Activated T-cell treated with anti-CD3 and anti-CD28 coated beads, Interleukin-2, amount 50 U/mL, for 4 hours (primary cell): Measurements from ENCODE around the gene KIAA1958. TPM values are rescaled to one million over a fixed set of nuclear protein-coding genes. Genes with fewer than 3 reads are reported as not detected.
"Not testable (repeated sequence)": the region's sequence is repeated elsewhere in the genome, so short reads cannot be mapped to it uniquely, and the experiment has no call there.

Experiments
- ATAC-seq, 2 donors: fragments of 200-7000 bp; cut with Tn5 transposase; one replicate each; pipeline ENCODE4 v1.10.0; 2021
- DNase-seq: peaks from one replicate; pipeline ENCODE4 v3.0.0-alpha.2; 2020
- H3K27me3 Mint-ChIP-seq: one replicate; pipeline ENCODE4 v1.8.0; 2021; ENCODE audit warnings: low read depth, mixed read lengths
- H3K36me3 Mint-ChIP-seq: one replicate; pipeline ENCODE4 v1.8.0; 2022; ENCODE audit warnings: mixed read lengths; ENCODE audit not compliant: insufficient read depth
- H3K4me1 Mint-ChIP-seq: one replicate; pipeline ENCODE4 v1.8.0; 2021; ENCODE audit warnings: low read depth, mixed read lengths
- H3K4me3 Mint-ChIP-seq: one replicate; pipeline ENCODE4 v1.8.0; 2021; ENCODE audit warnings: mild to moderate bottlenecking, moderate library complexity, mixed read lengths
- H3K9me3 Mint-ChIP-seq: one replicate; pipeline ENCODE4 v1.8.0; 2021; ENCODE audit warnings: mixed read lengths
- total RNA-seq, 3 donors: library from RNA; stranded (reverse); gene quantifications; one replicate each; pipeline ENCODE4 v1.2.1, GENCODE V29; 2021

The KIAA1958 gene
- total RNA-seq, 3 donors from 2014 or later, result 4.7 to 6.9 (median 6.7) TPM

DNA sequence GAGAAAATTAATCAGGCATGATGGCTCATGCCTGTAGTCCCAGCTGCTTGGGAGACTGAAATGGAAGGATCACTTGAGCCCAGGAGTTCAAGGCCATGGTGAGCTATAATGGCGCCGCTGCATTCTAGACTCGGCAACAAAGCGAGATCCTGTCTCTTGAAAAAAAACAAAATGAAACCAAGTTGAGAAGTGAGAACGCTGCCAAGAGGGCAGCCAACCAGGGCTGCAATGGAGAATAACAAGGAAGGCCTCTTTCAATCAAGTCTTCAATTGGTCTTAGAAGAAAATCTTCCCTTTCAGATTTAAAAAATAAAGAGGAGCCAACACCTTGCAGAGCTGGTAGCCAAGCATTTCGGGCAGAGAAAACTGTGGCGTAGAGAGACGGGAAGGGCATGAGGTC is 14.7 kb downstream of the KIAA1958 start:
- H3K4me1 Mint-ChIP-seq, result no peaks in the 10 kb centered on the region
- ATAC-seq (no peak), DNase-seq (no peak)
- no peaks in the 10 kb centered on the region for H3K27me3 Mint-ChIP-seq
- H3K36me3 Mint-ChIP-seq, result no peaks in the 10 kb centered on the region
- no peaks in the 10 kb centered on the region for H3K9me3 Mint-ChIP-seq
- no peak overlapping the region for H3K4me3 Mint-ChIP-seq

DNA sequence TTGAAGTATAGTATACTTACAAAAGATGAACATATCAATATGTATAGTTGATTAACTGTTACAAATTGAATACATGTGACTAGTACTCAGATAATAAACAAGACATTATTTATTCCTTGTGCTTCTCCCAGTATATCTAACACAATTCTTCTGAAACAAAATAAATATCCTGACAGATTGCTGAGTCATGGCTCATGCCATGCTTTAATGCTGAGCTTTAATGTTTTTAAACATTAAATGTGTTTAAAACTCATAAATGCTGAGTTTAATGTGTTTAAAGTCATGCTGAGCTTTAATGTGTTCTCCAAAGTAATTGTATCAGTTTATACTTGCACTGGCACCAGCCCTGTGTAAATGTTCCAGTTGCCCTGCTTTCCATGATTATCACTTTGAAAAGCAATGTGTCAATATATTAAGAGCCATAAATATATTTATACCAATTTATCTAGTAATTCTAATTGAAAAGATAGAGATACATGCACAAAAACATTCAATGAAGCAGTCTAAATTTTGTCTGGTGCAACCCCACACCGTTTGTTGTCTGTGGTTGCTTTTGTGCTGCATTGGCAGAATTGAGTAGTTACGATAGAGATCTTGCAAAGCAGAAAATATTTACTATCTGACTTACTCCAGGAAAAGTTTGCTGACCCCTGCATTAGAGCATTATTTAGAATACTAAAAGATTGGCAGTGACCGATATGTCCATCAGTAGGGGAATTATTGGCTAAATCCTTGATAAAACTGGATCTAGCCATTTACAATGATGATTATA is 15.7 kb downstream of the KIAA1958 start:
- ATAC-seq, result no peak
- no peak overlapping the region for H3K4me3 Mint-ChIP-seq
- no peaks in the 10 kb centered on the region for H3K4me1 Mint-ChIP-seq
- no peaks in the 10 kb centered on the region for H3K27me3 Mint-ChIP-seq
- no peak for DNase-seq
- H3K9me3 Mint-ChIP-seq, result no peaks in the 10 kb centered on the region
- H3K36me3 Mint-ChIP-seq, result no peaks in the 10 kb centered on the region

- Mint-ChIP-seq H3K9me3 (no peaks in the 10 kb centered on the region), H3K36me3 (no peaks in the 10 kb centered on the region), H3K27me3 (no peaks in the 10 kb centered on the region), H3K4me1 (no peaks in the 10 kb centered on the region), H3K4me3 (no peak overlapping the region)
- no peak for DNase-seq
- no peak for ATAC-seq
Observed at GRCh38 chr9:112503170-112503569, 16.5 kb downstream of the KIAA1958 start.

- no peaks in the 10 kb centered on the region for H3K27me3 Mint-ChIP-seq
- no peaks in the 10 kb centered on the region for H3K9me3 Mint-ChIP-seq
- no peaks in the 10 kb centered on the region for H3K4me1 Mint-ChIP-seq
- no peak overlapping the region for H3K4me3 Mint-ChIP-seq
- ATAC-seq, result no peak
- no peak for DNase-seq
- no peaks in the 10 kb centered on the region for H3K36me3 Mint-ChIP-seq
Observed at GRCh38 chr9:112505086-112505485, 18.5 kb downstream of the KIAA1958 start.

- H3K27me3 Mint-ChIP-seq, result no peaks in the 10 kb centered on the region
- DNase-seq (no peak), ATAC-seq (no peak)
- H3K9me3 Mint-ChIP-seq, result no peaks in the 10 kb centered on the region
- H3K4me3 Mint-ChIP-seq, result no peak overlapping the region
- no peaks in the 10 kb centered on the region for H3K4me1 Mint-ChIP-seq
- H3K36me3 Mint-ChIP-seq, result no peaks in the 10 kb centered on the region
Observed at GRCh38 chr9:112505607-112506006, 19.0 kb downstream of the KIAA1958 start.

DNA sequence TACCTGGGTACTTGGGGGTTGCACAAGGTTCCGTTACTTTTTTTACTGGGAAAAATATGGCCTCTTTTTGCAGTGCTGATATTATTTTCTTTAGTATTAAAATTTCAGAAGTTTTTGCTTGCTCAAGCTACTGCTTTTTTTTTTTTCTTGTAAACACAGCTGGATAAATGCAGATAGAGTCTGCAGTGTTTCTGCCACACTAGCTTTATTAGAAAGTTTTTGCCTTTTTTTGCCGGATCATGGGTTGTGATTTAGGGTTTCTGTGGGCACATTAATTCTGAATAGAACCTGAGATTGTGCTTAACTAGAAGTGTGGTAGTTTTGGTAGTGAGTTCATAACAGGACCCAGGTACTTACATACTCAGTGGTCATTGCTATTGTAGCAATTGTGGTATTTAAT is 19.9 kb downstream of the KIAA1958 start:
- no peak for ATAC-seq
- no peaks in the 10 kb centered on the region for H3K9me3 Mint-ChIP-seq
- H3K27me3 Mint-ChIP-seq, result no peaks in the 10 kb centered on the region
- no peaks in the 10 kb centered on the region for H3K36me3 Mint-ChIP-seq
- no peaks in the 10 kb centered on the region for H3K4me1 Mint-ChIP-seq
- no peak overlapping the region for H3K4me3 Mint-ChIP-seq
- no peak for DNase-seq

DNA sequence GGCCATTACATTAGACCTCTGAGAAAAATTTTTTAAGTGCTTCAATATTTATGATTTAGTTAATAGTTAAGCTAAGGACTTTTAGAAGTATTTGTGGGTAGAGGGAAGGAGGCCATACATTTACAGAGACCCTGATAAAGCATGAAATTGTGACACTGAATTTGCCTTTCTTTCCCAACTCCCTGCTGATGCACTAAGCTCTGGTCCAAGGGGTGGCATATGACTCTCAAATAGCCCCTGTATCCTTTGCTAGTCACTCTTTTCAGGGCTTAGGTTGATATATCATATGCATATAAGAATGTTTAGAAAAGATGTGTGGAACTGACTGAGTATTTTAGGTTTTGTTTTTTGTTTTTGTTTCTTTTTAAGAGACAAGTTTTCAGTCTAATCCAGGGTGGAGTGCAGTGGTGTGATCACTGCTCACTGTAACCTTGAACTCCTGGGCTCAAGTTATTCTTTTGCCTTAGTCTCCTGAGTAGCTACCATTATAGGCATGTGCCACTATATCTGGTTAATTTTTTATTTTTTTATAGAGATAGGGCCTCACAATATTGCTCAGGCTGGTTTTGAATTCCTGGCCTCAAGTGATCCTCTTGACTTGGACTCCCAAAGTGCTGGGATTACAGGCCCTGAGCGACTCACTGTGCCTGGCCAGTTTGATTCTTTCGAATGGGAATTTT is 20.5 kb downstream of the KIAA1958 start:
- no peaks in the 10 kb centered on the region for H3K27me3 Mint-ChIP-seq
- no peaks in the 10 kb centered on the region for H3K9me3 Mint-ChIP-seq
- no peak for ATAC-seq

GRCh38 chr9:112508377-112508776 is 21.8 kb downstream of the KIAA1958 start:
- Mint-ChIP-seq H3K36me3 (no peaks in the 10 kb centered on the region), H3K4me1 (no peaks in the 10 kb centered on the region), H3K27me3 (no peaks in the 10 kb centered on the region), H3K4me3 (no peak overlapping the region), H3K9me3 (no peaks in the 10 kb centered on the region)
- DNase-seq (no peak), ATAC-seq (no peak)

More for the DNA sequence above, 20.5 kb downstream of the KIAA1958 start:
- no peaks in the 10 kb centered on the region for H3K4me1 Mint-ChIP-seq
- H3K36me3 Mint-ChIP-seq, result no peaks in the 10 kb centered on the region
- no peak for DNase-seq
- H3K4me3 Mint-ChIP-seq, result no peak overlapping the region

DNA sequence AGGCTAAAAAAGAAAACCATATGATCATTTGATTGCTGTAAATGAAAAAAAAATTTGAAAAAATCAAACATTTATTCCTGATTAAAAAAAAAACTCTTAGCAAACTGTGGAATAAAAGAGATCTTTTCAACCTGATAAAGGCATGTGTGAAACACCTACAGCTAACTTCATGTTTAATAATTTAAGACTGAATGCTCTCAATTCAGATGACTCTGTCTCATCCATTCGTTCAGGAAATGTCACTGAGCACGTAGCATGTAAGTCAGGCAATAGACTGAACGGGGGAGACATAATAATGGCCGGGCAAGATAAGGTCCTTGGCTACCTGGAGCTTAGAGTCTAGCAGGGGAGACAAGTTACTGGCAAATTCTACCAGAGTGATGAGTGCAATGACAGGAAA is 25.8 kb downstream of the KIAA1958 start:
- not testable (repeated sequence) for DNase-seq, H3K4me1 Mint-ChIP-seq, H3K27me3 Mint-ChIP-seq, H3K4me3 Mint-ChIP-seq, H3K36me3 Mint-ChIP-seq, H3K9me3 Mint-ChIP-seq, ATAC-seq

GRCh38 chr9:112516769-112517168 is 30.1 kb downstream of the KIAA1958 start:
- Mint-ChIP-seq H3K36me3 (no peaks in the 10 kb centered on the region), H3K27me3 (no peaks in the 10 kb centered on the region), H3K9me3 (no peaks in the 10 kb centered on the region), H3K4me3 (no peak overlapping the region), H3K4me1 (no peaks in the 10 kb centered on the region)
- DNase-seq, result no peak
- ATAC-seq, result no peak

DNA sequence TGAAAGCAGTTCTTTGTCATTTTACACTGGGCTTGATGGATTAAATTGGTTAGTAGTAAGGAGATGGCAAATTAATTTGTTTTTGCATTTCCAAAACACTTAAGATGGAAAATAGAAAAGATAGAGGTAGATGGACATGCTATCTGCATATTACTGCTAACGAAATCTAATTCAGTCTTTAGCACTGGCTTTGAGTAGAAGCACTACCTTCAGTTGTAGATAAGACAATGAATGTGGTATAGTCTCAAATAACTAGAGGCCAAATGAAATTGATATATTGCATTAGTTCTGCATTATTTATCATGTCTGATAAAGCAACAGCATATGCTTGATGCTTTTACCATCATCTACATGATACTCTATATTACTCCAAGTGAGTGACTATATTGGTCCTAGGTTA is 33.4 kb downstream of the KIAA1958 start:
- no peaks in the 10 kb centered on the region for H3K9me3 Mint-ChIP-seq
- H3K4me1 Mint-ChIP-seq, result no peaks in the 10 kb centered on the region
- H3K4me3 Mint-ChIP-seq, result no peak overlapping the region

DNA sequence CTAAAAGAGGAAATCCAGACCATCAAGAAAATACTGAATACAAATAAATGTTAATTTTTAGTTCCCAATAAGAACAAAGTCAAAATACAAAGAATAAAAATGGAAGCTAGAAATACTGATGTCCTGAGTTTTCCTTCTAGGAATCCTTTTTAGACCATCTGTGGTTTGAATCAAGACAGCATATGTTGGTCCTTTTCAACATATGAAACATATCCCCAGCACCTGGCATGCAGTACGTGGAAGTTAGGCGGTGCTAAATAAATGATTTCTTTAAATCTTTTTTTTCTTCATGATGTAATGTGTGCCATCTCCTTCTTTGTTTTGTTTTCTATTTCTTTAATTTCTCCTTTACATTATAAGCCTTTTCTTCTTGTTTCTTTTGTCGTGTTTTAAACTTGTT is 34.0 kb downstream of the KIAA1958 start:
- ATAC-seq, result no peak
- no peaks in the 10 kb centered on the region for H3K27me3 Mint-ChIP-seq
- no peaks in the 10 kb centered on the region for H3K9me3 Mint-ChIP-seq
- H3K4me1 Mint-ChIP-seq, result no peaks in the 10 kb centered on the region
- no peaks in the 10 kb centered on the region for H3K36me3 Mint-ChIP-seq
- no peak for DNase-seq
- no peak overlapping the region for H3K4me3 Mint-ChIP-seq

More for the DNA sequence above, 33.4 kb downstream of the KIAA1958 start:
- Mint-ChIP-seq H3K36me3 (no peaks in the 10 kb centered on the region), H3K27me3 (no peaks in the 10 kb centered on the region)
- ATAC-seq (no peak), DNase-seq (no peak)

- Mint-ChIP-seq H3K27me3 (no peaks in the 10 kb centered on the region), H3K36me3 (no peaks in the 10 kb centered on the region), H3K4me3 (no peak overlapping the region), H3K9me3 (no peaks in the 10 kb centered on the region), H3K4me1 (no peaks in the 10 kb centered on the region)
- no peak for ATAC-seq
- DNase-seq, result no peak
Observed at GRCh38 chr9:112526973-112527372, 40.3 kb downstream of the KIAA1958 start.

DNA sequence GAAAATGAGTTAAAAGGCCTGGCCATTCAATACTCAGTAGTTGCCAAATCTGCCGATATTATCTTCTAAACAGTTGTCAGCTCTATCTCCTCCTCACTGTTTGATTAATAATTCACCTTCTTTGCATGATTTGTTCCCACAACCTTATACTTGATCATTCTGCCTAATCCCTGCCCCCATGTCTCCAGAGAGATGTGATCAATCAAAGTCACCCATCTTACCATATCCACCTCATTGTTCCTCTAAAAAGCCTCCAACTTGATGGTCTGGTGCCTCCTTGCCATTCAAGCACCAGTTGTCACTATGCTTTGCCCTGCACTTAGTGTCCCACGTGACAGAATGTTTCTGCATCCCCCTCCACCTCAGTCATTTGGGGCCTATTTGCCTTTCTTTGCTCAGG is 41.3 kb downstream of the KIAA1958 start:
- no peaks in the 10 kb centered on the region for H3K4me1 Mint-ChIP-seq
- no peak for DNase-seq
- ATAC-seq, result no peak
- no peaks in the 10 kb centered on the region for H3K36me3 Mint-ChIP-seq
- no peaks in the 10 kb centered on the region for H3K27me3 Mint-ChIP-seq
- H3K4me3 Mint-ChIP-seq, result no peak overlapping the region
- no peaks in the 10 kb centered on the region for H3K9me3 Mint-ChIP-seq

DNA sequence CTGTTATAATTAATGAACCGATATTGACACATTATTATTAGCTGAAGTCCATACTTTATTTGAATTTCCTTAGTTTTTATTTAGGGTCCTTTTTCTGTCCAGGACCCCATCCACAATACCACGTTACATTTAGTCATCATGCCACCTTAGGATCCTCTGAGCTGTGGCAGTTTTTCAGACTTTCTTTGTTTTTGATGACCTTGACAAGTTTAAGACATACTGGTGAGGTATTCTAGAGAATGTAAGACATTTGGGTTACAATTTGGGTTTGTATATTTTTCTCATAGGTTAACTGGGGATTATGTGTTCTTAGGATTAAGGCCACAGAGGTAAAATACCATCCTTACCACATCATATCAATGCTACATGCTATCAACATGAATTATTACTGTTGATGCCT is 42.7 kb downstream of the KIAA1958 start:
- no peaks in the 10 kb centered on the region for H3K9me3 Mint-ChIP-seq
- no peak for DNase-seq
- no peaks in the 10 kb centered on the region for H3K36me3 Mint-ChIP-seq
- H3K4me3 Mint-ChIP-seq, result no peak overlapping the region
- no peak for ATAC-seq
- H3K27me3 Mint-ChIP-seq, result no peaks in the 10 kb centered on the region
- H3K4me1 Mint-ChIP-seq, result no peaks in the 10 kb centered on the region
